GM08714 (cell line): ENCODE results near the gene LMX1B.

Experiments used
- H3K4me3 ChIP-seq: fragments of 200-500 bp; sonication (Bioruptor generic); 2 replicates; pipeline ENCODE4 v1.5.1; 2014; ENCODE audit warnings: mild to moderate bottlenecking, low read length, inconsistent platforms
- ZNF274 ChIP-seq: IDR thresholded peaks from 2 replicates; pipeline ENCODE4 v1.6.1; 2012; ENCODE audit warnings: mild to moderate bottlenecking, low read depth, low read length

Gene LMX1B

DNA sequence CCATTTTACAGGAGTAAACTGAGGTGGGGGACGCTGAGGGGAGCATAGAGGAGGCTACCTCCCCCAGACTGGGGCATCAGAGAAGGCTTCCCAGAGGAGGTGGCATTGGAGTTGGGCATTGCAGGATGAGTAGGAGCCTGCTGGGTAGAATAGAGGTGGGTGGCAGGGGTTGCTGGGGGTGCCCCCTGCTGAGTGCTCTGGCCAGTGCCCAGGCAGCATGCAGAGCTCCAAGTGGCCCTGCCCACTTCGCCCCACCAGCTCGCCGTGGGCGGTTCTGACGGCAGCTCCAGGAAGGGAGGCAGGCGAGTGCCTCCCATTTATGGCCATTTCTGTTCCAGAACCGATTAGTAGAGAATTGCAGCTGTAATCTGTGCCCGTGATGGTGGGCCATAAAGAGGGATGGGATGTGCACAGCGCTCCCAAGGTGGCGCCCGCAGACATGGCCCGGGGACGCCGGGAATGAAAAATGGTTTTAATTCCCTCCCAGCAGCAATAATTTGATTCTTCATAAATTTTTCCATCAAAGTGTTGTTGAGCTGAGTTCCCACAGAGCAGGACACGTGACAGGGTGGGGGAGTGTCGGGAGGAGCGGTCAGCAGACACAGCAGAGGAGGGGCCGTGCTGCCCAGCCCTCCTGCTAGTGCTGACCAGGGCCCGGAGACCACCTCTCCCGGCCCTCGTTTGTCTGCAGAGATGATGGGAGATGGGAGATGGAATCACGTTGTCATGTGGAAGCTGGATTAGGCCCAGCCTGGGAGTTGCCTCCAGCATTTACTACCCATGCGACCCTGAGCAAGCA, 75.5 kb downstream of the LMX1B start:
- H3K4me3 ChIP-seq: no peak overlapping the region
- TF ChIP-seq ZNF274: no peak

DNA sequence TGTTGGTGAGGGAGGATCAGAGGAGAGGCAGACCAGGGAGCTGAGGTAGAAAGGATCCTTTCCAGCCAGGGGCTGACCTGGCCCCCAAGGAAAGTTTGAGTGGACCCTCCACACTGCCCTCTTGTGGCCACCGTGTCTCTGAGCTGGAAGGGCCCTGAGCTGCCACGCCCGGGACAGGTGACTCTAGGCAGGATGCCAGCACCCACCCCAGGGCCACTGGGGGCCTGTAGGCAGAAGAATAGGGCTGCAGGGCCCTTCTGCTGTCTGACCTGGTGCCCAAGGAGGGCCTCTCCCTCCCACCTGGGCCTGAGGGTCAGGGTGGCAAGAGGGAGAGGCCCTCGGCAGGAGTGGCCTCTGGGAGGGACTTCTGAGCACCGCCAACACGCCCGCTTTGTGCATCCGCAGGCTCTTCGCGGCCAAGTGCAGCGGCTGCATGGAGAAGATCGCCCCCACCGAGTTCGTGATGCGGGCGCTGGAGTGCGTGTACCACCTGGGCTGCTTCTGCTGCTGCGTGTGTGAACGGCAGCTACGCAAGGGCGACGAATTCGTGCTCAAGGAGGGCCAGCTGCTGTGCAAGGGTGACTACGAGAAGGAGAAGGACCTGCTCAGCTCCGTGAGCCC, 76.8 kb downstream of the LMX1B start:
- no peak overlapping the region for H3K4me3 ChIP-seq
- no peak for TF ChIP-seq ZNF274

DNA sequence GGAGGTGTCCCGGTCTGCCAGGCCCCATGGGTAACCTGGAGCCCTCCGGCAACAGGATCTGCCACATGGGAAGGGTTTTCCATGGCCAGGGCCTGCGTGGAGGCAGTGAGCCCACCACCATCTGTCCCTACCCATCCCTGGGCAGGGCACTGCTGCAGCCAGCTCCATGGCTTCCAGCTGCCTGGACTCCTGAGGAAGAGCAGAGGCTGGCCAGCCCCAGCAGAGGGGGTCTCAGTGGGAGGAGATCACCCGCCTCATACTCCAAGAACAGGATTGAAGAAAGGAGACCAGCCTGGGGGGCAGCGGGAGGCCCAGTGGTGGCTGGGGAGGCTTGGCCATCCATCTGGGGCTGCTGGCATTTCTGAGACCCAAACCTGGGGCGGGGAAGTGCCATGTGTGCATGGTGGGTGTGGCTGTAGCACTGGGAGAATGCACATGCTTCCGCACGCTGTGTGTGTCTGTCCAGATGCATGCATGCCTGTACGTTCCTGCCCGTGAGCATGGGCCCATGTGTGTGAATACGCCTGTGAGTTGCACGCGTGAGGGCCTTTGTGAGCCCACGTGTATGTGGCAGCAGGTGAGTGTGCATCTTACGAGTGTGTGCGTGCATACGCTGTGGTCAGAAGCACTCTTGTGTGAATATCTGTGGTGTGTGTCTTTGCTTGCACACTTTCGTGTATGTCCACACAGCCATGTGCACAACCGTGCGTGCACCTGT, 78.5 kb downstream of the LMX1B start:
- no peak overlapping the region for H3K4me3 ChIP-seq

DNA sequence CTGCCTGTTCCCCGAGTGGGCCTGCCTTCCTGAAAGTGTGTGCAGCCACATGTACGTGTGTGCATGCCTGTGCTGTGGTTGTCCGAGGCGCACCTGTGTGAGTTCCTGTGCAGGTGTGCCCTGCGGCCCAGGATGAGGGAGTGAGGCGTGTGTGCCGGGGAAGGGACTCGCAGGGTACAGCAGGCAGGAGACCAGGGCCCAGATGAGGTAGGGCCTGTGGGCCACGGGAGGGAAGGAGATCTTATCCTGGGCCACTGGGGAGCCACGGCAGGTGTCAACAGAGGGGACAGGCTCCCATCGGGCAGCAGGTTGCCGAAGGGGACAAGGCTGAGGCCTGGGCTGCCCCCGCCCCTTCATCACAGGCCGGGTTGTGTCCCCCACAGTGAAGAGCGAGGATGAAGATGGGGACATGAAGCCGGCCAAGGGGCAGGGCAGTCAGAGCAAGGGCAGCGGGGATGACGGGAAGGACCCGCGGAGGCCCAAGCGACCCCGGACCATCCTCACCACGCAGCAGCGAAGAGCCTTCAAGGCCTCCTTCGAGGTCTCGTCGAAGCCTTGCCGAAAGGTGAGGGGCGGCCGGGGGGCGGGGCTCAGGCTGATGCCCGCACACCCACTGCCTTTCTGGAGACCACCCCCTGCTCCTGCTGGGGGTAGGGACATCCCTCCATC, 79.2 kb downstream of the LMX1B start:
- H3K4me3 ChIP-seq: no peak overlapping the region
- TF ChIP-seq ZNF274: no peak

More for the DNA sequence above, 78.5 kb downstream of the LMX1B start:
- no peak for TF ChIP-seq ZNF274

DNA sequence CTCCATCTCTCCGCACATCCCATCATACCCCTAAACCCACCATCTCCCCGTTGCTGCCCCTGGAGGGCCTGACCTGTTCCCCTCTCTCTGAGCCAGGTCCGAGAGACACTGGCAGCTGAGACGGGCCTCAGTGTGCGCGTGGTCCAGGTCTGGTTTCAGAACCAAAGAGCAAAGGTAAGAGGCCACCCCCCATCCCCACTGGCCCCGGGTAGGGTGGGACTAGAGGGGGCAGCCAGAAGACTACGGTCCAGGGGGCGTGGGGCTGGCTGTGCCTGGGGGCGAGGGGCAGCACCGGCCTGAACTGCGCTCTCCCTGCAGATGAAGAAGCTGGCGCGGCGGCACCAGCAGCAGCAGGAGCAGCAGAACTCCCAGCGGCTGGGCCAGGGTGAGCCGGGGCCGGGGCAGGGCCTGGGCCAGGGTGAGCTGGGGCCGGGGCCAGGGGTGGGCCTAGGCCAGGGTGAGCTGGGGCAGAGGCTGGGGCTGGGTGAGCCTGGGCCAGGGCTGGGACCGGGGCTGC, 79.8 kb downstream of the LMX1B start:
- no peak overlapping the region for H3K4me3 ChIP-seq
- no peak for TF ChIP-seq ZNF274

DNA sequence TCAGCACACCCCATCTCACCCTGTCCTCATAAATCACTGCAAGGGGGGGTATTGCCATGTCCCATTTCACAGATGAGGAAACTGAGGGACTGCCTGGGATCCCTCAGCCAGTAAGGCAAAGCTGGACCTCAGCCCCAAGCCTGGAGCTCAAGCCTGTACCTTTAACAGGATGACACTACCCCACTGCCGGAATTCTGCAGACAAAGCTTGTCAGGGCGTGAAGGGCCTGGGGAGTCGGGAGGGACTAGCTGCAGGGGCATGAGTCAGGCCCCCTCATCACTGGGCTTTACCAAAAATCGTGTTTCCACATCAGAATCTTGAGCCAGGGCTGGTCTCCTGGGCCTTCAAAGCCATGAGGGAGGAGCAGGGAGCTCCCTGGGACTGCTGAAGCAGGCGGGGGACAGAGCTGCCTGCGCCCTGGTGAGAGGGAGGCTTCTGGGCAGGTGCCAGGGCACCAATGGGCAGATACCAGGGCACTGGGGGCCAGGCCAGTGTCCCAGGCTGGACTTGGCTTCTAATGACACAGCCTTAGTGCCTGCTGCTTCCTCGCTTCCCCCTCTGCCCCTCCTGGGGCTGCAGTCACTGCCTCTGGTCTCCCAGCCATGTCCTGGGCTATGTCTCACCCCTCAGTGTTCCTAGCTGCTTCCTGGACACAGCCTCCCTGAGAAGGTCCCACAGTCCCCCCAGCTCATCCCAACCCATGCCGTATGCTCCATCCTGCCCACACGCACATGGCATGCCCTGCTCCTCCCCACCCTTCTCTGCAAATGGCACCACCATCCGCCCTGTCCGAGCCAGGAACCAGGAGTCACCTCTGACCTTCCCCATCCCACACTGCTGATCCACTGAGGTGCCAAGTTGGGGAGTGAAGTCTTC, 80.7 kb downstream of the LMX1B start:
- TF ChIP-seq ZNF274: no peak
- no peak overlapping the region for H3K4me3 ChIP-seq

DNA sequence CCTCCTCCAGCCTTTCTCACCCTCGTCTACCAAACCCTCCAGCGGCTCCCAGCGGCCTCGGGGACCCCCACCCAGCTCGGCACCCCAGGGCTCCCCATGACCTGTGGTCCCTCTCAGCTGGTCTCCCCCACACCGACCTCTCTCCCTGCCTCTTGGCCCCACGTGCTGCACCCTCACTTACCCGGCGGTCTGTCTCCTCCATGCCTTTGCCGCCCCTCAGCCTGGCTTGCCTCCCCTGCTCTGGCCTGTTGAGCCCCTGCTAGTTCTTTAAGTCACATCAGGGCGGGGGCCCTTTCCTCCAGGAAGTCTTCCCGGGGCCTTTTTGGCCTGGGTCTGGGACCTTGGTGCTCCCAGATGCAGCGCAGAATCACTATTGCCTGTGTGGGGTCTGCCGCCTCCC, 81.5 kb downstream of the LMX1B start:
- no peak overlapping the region for H3K4me3 ChIP-seq
- no peak for TF ChIP-seq ZNF274

DNA sequence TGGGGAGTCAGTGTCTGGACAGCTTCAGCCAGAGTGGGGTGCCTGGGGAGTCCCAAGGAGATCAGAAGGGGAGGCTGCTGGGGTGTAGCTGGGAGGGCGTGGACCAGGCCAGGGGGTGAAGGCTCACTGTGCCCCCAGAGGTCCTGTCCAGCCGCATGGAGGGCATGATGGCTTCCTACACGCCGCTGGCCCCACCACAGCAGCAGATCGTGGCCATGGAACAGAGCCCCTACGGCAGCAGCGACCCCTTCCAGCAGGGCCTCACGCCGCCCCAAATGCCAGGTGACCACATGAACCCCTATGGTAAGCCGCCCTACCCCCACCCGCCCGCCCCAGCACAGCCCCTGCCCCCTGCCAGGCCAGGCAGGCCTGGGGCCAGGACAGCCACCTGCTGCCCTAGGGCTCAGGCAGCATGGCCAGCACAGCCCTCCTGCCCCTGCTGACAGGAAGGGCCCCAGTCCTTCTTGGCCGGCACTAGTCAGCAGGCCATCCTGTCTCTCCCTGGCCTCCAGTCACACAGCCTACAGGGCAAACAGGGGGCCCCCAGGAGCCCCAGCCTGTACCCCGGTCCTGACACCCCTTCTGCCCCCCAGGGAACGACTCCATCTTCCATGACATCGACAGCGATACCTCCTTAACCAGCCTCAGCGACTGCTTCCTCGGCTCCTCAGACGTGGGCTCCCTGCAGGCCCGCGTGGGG, 82.1 kb downstream of the LMX1B start:
- TF ChIP-seq ZNF274: no peak
- H3K4me3 ChIP-seq: no peak overlapping the region

DNA sequence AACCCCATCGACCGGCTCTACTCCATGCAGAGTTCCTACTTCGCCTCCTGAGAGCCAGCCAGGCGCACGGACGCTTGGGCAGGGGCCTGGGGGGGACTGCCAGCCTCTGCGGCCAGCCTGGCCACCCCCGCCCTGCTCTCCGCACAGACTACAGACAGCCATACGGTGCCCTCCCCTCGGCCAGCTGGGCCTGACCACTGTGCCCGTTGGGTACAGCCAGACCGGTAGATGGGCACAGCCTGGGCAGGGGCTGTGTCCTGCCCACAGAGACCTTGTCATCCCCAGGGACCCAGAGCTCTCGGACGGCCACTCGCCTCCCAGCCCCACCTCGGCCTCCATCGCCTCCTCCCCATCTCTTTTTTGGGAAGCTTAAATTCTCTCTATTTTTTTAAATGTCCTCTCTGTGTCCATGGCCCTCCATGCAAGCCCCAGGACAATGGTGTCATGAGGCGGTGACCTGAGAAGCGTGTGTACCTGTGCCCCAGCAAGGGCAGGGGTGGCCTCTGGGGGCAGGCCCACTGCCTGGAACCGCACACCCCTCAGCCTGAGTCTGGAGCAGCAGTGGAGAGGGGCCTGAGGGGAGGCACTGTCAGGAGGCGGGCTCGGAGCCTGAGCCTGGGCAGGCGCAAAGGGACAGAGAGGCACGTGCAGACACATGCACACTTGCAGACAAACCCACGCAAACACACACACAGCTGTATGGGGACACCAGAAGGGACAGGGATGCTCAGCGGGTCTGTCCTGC, 82.8 kb downstream of the LMX1B start:
- H3K4me3 ChIP-seq: no peak overlapping the region
- no peak for TF ChIP-seq ZNF274

DNA sequence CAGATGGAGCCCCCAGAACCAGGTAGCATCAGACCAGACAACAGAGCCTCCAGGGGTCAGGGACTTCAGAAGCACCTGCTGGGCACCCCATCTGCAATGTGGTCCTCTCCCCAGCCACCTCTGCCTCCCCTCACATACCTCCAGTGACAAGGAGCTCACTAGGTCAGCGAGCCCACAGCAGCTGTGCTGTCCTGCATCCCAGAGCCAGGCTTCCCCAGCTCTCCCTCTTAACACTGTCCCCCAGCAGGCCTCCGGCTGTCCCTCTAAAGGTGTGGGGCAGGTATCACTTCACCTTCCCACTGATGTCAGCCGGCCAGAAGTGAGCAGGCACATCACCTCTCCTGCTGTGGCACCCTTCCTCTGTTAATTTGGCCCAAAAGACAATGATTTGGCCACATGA, 83.6 kb downstream of the LMX1B start:
- TF ChIP-seq ZNF274: no peak
- no peak overlapping the region for H3K4me3 ChIP-seq

DNA sequence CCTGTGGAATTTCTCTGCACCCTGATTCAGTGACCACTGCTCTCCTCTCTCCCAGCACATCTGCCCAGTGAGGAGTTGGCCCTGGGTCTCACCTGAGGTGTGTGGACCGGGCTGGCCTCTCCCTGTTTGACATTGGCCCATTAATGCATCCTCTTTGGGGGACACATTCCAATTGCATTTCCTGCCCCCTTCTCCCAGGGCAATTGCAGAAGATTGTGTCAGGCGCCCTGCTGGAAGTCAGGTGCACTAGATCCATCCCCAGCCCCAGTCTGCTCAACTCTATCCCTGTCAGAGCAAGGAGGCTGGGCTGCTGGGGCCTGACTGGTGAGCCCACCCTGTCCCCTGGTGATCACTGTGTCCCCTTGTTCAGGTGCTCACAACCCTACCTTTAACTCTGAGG, 84.5 kb downstream of the LMX1B start:
- TF ChIP-seq ZNF274: no peak
- no peak overlapping the region for H3K4me3 ChIP-seq

DNA sequence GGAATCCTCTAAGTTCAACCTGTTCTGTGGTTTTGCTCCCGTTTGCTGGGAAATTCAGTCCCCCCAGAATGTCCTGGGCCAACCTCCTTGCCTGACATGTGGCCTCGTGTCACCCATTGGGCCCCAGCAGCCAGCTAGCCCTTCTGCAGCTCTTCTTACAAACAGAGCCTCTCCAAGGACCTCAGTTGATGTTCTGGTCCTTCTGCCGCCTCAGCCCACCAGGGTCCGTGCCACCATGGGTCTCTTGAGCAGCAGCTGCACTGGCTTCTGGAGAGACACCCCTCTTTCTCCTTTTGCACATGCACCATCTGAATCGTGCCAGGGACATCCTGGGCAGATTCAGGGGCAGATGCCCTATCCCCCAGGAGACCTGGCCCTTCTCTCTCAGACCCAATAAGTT, 85.0 kb downstream of the LMX1B start:
- no peak for TF ChIP-seq ZNF274
- no peak overlapping the region for H3K4me3 ChIP-seq

DNA sequence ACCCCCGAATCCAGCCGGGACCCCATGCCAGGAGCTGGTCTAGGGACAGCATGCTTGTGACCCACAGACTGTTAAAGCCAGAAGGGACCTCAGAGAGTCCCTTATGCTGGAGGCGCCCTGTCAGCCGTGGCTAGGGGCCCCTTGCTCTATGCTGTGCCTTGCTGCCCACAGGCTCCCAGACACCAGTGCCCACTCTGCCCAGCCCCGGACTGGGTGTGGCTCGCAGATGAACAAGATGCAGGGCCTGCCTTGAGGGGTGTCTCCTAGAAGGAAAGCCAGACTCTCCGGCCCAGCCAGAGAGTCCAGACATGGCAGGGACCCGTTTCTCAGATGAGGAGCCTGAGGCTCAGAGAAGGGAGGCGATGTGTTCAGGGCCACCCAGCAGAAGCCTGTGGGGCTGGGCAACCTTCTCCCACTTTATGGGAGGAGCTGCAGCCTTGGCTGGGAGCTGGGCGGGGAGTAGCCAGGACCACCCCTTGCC, 85.7 kb downstream of the LMX1B start:
- TF ChIP-seq ZNF274: no peak

More for the DNA sequence above, 85.7 kb downstream of the LMX1B start:
- H3K4me3 ChIP-seq: no peak overlapping the region
